ENCODE data around the gene WDR7. TPM values are rescaled to one million over a fixed set of nuclear protein-coding genes. Genes with fewer than 3 reads are reported as not detected.
A peak's percentile ranks its signal among the peaks of the same experiment; 100 is the strongest.

Gene WDR7
- total RNA-seq, 4 donors from 2014 or later: 19.3 to 51.4 (median 28.8) TPM

DNA sequence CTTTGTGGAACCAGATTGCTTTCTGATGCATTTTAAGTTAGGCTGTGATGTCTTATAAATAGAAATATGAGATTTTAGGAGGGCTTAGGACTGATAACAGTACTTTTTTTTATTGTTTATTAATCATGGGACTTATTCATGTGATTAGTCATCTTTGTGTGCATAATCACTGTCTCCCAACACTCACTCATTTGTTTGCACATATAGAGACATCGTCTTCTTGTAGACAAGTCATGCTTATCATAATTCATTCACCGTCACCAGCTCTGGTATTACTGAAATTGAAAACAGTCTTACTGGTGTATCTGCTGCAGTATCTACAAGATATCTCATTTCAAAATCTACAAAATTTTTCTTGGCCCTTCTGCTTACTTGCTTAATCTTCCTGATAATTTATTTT is 45.8 kb downstream of the WDR7 start:
- H3K36me3 ChIP-seq: peaks cover 0 to 34% of the 10 kb centered on the region in 2 donors
- no peaks in the 10 kb centered on the region for H3K9me3 ChIP-seq
- no peak overlapping the region for H3K27ac ChIP-seq
- H3K4me3 ChIP-seq: no peak overlapping the region
- 79% methylated on average over 2 of the region's 2 CpGs for WGBS, 2 donors (ENCODE audit: low coverage in 1 of 2)
- H3K4me1 ChIP-seq: no peaks in the 10 kb centered on the region
- TF ChIP-seq POLR2AphosphoS5 (IDR thresholded peaks at IDR 0.05) (no peak), POLR2A (IDR thresholded peaks at IDR 0.05) (no peak), EP300 (IDR thresholded peaks at IDR 0.05) (no peak)
- TF ChIP-seq, protein P1, sequence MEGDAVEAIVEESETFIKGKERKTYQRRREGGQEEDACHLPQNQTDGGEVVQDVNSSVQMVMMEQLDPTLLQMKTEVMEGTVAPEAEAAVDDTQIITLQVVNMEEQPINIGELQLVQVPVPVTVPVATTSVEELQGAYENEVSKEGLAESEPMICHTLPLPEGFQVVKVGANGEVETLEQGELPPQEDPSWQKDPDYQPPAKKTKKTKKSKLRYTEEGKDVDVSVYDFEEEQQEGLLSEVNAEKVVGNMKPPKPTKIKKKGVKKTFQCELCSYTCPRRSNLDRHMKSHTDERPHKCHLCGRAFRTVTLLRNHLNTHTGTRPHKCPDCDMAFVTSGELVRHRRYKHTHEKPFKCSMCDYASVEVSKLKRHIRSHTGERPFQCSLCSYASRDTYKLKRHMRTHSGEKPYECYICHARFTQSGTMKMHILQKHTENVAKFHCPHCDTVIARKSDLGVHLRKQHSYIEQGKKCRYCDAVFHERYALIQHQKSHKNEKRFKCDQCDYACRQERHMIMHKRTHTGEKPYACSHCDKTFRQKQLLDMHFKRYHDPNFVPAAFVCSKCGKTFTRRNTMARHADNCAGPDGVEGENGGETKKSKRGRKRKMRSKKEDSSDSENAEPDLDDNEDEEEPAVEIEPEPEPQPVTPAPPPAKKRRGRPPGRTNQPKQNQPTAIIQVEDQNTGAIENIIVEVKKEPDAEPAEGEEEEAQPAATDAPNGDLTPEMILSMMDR (IDR thresholded peaks at IDR 0.05): no peak
- no peak for ATAC-seq
- H3K27me3 ChIP-seq: no peaks in the 10 kb centered on the region

DNA sequence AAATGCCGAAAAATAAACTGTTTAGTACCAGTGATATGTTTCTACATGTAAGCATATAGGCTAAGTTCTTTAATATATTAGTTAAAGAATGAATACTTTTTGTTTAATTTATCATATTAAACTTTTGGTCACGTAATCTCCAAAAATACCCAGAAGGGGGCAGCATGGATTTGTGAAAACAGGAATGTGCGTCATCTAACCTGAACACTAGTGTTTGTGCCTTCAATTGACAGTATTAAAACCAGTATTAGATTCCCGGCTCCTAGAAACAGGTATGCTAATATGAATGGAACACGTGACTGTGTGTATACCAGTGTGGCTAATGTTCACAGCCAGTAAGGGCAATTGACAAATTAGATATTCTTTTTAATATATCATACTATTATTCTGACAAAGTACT is 51.8 kb downstream of the WDR7 start:
- Histone ChIP-seq H3K36me3 (no peaks in the 10 kb centered on the region), H3K4me1 (no peaks in the 10 kb centered on the region), H3K27ac (no peak overlapping the region), H3K4me3 (no peak overlapping the region), H3K9me3 (no peaks in the 10 kb centered on the region), H3K27me3 (no peaks in the 10 kb centered on the region)
- ATAC-seq: no peak
- 55 to 62% methylated on average over 5 of the region's 5 CpGs for WGBS, 2 donors (ENCODE audit: low coverage in 1 of 2)
- TF ChIP-seq POLR2A (IDR thresholded peaks at IDR 0.05) (no peak), POLR2AphosphoS5 (IDR thresholded peaks at IDR 0.05) (no peak)
- TF ChIP-seq, protein P1 (IDR thresholded peaks at IDR 0.05): peak in 3 of 4 experiments; percentile 21 to 35 (median 25)

DNA sequence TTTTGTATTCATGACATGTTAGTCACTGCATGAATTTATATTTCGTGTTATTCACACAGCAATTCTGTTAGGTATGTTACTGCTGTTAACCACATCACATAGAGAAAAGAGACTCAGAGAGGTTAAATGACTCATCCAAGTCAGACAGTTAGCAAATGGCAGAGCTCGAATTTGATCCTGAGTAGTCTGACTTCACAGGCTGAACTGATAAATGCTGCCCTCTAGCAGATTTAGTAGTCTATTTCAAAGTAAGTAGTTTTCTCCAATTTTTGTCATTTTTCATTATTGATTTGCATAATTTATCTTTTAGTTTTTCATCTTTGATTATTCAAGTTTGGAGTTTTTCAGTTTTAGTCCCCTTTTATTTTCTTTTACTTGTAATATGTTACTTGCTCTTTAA is 58.3 kb downstream of the WDR7 start:
- Histone ChIP-seq H3K4me3 (no peak overlapping the region), H3K27ac (no peak overlapping the region), H3K4me1 (no peaks in the 10 kb centered on the region), H3K36me3 (no peaks in the 10 kb centered on the region), H3K27me3 (no peaks in the 10 kb centered on the region), H3K9me3 (no peaks in the 10 kb centered on the region)
- ATAC-seq: no peak
- TF ChIP-seq EP300 (IDR thresholded peaks at IDR 0.05) (no peak), POLR2A (IDR thresholded peaks at IDR 0.05) (no peak), POLR2AphosphoS5 (IDR thresholded peaks at IDR 0.05) (no peak)
- TF ChIP-seq, protein P1 (IDR thresholded peaks at IDR 0.05): no peak
- 50 to 58% methylated on average over 2 of the region's 2 CpGs for WGBS, 2 donors (ENCODE audit: low coverage in 1 of 2)

DNA sequence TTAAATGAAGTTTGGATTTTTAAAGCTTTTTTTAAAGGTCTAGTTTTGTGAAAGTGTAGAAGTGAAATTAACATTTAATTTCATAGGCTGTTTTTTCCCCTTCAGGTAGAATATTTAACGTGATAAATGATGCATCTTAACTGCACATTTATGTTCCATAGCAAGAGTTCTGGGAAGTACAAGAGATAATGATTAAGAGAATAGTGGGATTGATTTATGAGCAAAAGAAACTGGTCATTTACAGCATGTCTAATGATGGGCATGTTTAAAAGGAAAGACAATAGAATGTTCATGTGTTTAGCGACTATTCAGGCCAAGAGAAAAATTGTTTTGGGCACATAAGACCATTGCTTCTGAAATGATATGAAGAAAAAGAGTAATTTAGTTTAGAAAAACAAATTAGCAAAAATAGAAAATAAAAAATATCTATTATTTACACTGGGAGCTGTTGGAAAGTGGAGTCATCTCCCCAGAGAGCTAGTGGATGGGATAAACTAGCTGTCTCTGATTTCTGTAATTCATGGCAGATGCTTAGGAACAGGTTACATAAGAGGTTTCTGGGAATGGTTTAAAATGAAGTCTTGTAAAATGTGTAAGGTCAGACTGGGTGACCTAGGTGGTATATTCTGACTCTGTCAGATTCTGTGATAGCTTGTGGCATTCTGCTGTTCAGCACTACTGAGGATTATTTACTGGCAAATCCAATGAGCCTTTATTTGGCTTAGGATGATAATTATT is 60.7 kb downstream of the WDR7 start:
- Histone ChIP-seq H3K36me3 (no peaks in the 10 kb centered on the region), H3K4me1 (no peaks in the 10 kb centered on the region), H3K4me3 (no peak overlapping the region), H3K27me3 (no peaks in the 10 kb centered on the region), H3K9me3 (no peaks in the 10 kb centered on the region), H3K27ac (no peak overlapping the region)
- no peak for TF ChIP-seq EP300 (IDR thresholded peaks at IDR 0.05)
- TF ChIP-seq POLR2A (IDR thresholded peaks at IDR 0.05): no peak
- TF ChIP-seq, protein P1 (IDR thresholded peaks at IDR 0.05): no peak
- no peak for TF ChIP-seq POLR2AphosphoS5 (IDR thresholded peaks at IDR 0.05)
- no peak for ATAC-seq
- 77 to 83% methylated on average over 2 of the region's 2 CpGs for WGBS, 2 donors (ENCODE audit: low coverage in 1 of 2)

DNA sequence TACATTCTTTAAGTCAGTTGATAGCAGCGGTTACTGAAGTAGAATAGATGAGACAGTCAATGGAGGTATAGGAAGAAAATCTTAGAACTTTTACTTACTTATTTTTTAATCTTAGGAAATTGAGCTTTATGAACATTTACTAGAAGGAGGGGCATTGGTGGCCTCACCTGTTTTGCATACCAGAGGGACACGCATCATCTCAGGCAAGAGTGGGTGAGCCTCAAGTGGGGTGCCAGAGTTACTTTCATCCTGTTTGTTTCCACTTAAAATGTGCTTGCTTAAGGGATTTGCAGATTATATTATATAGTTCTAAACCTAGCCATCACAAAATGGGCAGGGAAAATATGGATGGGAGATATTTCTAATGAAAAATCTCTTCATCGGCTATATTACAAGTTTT is 61.6 kb downstream of the WDR7 start:
- Histone ChIP-seq H3K4me1 (no peaks in the 10 kb centered on the region), H3K4me3 (no peak overlapping the region), H3K9me3 (no peaks in the 10 kb centered on the region), H3K27me3 (no peaks in the 10 kb centered on the region), H3K36me3 (peaks cover 0 to 3% of the 10 kb centered on the region in 2 donors), H3K27ac (no peak overlapping the region)
- TF ChIP-seq, protein P1 (IDR thresholded peaks at IDR 0.05): no peak
- no peak for TF ChIP-seq POLR2A (IDR thresholded peaks at IDR 0.05)
- TF ChIP-seq EP300 (IDR thresholded peaks at IDR 0.05): no peak
- TF ChIP-seq POLR2AphosphoS5 (IDR thresholded peaks at IDR 0.05): no peak
- no peak for ATAC-seq
- 94 to 100% methylated on average over 3 of the region's 3 CpGs for WGBS, 2 donors (ENCODE audit: low coverage in 1 of 2)

Measured in gastroesophageal sphincter (tissue), 4 donors.